ENCODE results near the gene CR2. TPM values are rescaled to one million over a fixed set of nuclear protein-coding genes. Genes with fewer than 3 reads are reported as not detected.

CR2 gene
- total RNA-seq, 1 experiment from 2014 or later, result 1.8 TPM

DNA sequence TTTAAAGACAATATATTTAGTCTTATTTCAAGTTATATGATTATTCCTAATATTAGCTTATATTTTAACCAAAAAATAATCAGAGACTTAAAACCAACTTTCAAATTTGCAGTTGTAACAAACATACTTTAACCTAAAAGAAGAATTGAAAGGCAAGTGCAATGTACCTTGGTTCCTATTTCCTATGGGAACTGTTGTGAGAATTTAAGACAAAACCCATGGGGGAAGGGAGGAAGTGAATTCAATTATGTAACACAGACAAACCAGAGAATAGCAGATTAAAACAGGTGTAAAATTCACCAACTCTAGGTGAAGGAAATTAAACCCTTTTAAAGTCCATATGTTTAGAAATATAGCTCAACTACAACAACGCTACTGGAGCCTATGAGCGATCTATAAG lies 22.6 kb upstream of the CR2 start:
- Histone ChIP-seq H3K23ac (ENCODE audit: insufficient read length, low read depth, low read length) (no peak overlapping the region), H3K23me2 (ENCODE audit: insufficient read length, low read depth, low read length, poor library complexity, severe bottlenecking) (no peaks in the 10 kb centered on the region), H3K18ac (ENCODE audit: insufficient read length, low read depth, low read length) (no peak overlapping the region), H3K27me3 (ENCODE audit: insufficient read depth, low read length) (no peaks in the 10 kb centered on the region), H2BK20ac (ENCODE audit: low read depth, low read length, poor library complexity, severe bottlenecking) (no peak overlapping the region), H2AFZ (ENCODE audit: low read length) (no peak overlapping the region), H3K14ac (ENCODE audit: insufficient read depth, low read length) (no peak overlapping the region), H2BK5ac (ENCODE audit: insufficient read length, low read length) (no peak overlapping the region), H3K9ac (ENCODE audit: extremely low read depth, insufficient read length, low read length) (no peak overlapping the region), H2BK15ac (ENCODE audit: low read depth, low read length) (no peak overlapping the region), H4K5ac (ENCODE audit: insufficient read length, low read depth, low read length) (no peak overlapping the region), H4K91ac (ENCODE audit: insufficient read length, low read depth, low read length) (no peak overlapping the region), H4K20me1 (ENCODE audit: control insufficient read depth, insufficient read depth, insufficient read length) (no peaks in the 10 kb centered on the region), H2BK120ac (ENCODE audit: low read depth, low read length, poor library complexity, severe bottlenecking) (no peak overlapping the region), H3K79me1 (ENCODE audit: insufficient read depth, low read depth, low read length, poor library complexity, severe bottlenecking) (no peaks in the 10 kb centered on the region), H4K8ac (replicated peaks; ENCODE audit: insufficient read length, low read depth, low read length) (no peak overlapping the region), H2BK12ac (ENCODE audit: insufficient read length, low read depth, low read length) (no peak overlapping the region), H3K56ac (ENCODE audit: insufficient read length, low read depth, low read length) (no peak overlapping the region), H3T11ph (ENCODE audit: low read length) (no peak overlapping the region), H3K9me3 (ENCODE audit: control insufficient read depth, low read depth, low read length) (no peaks in the 10 kb centered on the region), H3K79me2 (ENCODE audit: insufficient read depth, low read length) (no peaks in the 10 kb centered on the region), H3K4ac (ENCODE audit: low read depth, low read length) (no peak overlapping the region), H3K4me1 (ENCODE audit: insufficient read depth, low read length) (no peaks in the 10 kb centered on the region), H2AK5ac (ENCODE audit: insufficient read length, low read length) (no peak overlapping the region), H3K4me2 (ENCODE audit: insufficient read depth, insufficient read length, low read length) (no peak overlapping the region), H3K27ac (ENCODE audit: insufficient read length, low read depth, low read length) (no peak overlapping the region)
- Mint-ChIP-seq H3K36me3 (ENCODE audit: insufficient read depth in 1 of 3, low read depth in 3 of 3) (peaks cover 0 to 11% (median 5%) of the 10 kb centered on the region in 3 experiments; a peak in 5 of 7 replicates), H3K9me3 (peaks cover 11 to 15% of the 10 kb centered on the region in 2 experiments), H3K4me1 (no peaks in the 10 kb centered on the region), H3K27me3 (ENCODE audit: low read depth) (peaks cover 10% of the 10 kb centered on the region), H3K4me3 (no peak overlapping the region), H3K27ac (no peak overlapping the region)
- no peak for DNase-seq
- TF ChIP-seq, protein P1, sequence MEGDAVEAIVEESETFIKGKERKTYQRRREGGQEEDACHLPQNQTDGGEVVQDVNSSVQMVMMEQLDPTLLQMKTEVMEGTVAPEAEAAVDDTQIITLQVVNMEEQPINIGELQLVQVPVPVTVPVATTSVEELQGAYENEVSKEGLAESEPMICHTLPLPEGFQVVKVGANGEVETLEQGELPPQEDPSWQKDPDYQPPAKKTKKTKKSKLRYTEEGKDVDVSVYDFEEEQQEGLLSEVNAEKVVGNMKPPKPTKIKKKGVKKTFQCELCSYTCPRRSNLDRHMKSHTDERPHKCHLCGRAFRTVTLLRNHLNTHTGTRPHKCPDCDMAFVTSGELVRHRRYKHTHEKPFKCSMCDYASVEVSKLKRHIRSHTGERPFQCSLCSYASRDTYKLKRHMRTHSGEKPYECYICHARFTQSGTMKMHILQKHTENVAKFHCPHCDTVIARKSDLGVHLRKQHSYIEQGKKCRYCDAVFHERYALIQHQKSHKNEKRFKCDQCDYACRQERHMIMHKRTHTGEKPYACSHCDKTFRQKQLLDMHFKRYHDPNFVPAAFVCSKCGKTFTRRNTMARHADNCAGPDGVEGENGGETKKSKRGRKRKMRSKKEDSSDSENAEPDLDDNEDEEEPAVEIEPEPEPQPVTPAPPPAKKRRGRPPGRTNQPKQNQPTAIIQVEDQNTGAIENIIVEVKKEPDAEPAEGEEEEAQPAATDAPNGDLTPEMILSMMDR (conservative IDR thresholded peaks at IDR 0.05), result no peak
- no CpG with 5 or more reads among the region's 2 CpGs for WGBS (ENCODE audit: extremely low coverage, insufficient read length, low lambda C conversion rate)

Measured in H9 (cell line).